ENCODE results near the gene TMPRSS4. TPM values are rescaled to one million over a fixed set of nuclear protein-coding genes. Genes with fewer than 3 reads are reported as not detected.

Gene TMPRSS4
- polyA plus RNA-seq, 1 of the 3 experiments (the other 2 are of a cell fraction) = not detected

DNA sequence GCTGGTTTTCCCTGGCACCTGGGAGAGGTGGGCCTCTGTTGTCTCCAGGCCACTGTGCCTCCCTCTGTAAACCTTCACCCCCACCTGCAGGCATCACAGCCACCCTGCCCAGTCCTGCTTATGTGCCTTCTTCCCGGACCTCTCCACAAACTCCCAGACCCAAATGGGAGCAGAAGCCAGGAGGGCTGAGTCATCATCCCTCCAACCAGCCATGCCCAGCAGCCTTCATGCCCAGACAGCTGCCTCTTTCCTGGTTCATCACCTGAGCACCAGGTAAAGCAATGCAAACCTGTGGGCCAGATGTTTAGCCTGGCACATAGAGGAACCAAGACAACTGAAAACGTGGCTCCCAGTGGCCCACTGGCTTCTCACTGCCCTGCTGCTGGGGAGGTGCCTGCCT, 2.1 kb upstream of the TMPRSS4 start:
- 13% methylated on average over 1 of the region's 2 CpGs for WGBS (ENCODE audit: low lambda C conversion rate)
- H3K9me3 ChIP-seq = no peaks in the 10 kb centered on the region
- H2AFZ ChIP-seq (ENCODE audit: low read depth) = no peak overlapping the region
- TF ChIP-seq GATA2 (CRISPR knock-in tag; IDR thresholded peaks at IDR 0.05) = no peak
- no peaks in the 10 kb centered on the region for H3K4me1 ChIP-seq (ENCODE audit: control insufficient read depth in 1 of 2, insufficient read depth in 2 of 2, low read depth in 1 of 2, low read length in 1 of 2)
- CTCF ChIA-PET = interaction anchor here (3.1 kb wide), 1 partner anchor 21 kb away, joined by 16 read pairs; no protein-coding TSS in a partner anchor
- peaks cover 11% of the 10 kb centered on the region; the same call in 1 of the 2 replicates for H3K27me3 ChIP-seq (ENCODE audit: insufficient read depth)
- H3K36me3 ChIP-seq (replicated peaks in 1 of 2; ENCODE audit: control insufficient read depth in 1 of 2, insufficient read depth in 2 of 2, low read length in 1 of 2) = no peaks in the 10 kb centered on the region
- no peak overlapping the region for H3K4me2 ChIP-seq
- no peaks in the 10 kb centered on the region for H3K9me2 ChIP-seq
- H3K79me2 ChIP-seq (ENCODE audit: insufficient read depth) = no peaks in the 10 kb centered on the region
- H3K4me3 ChIP-seq (ENCODE audit: low read depth in 2 of 2, low read length in 1 of 2) = no peak overlapping the region
- no peaks in the 10 kb centered on the region for H3F3A ChIP-seq (replicated peaks; ENCODE audit: insufficient read depth)
- H4K20me1 ChIP-seq (ENCODE audit: insufficient read depth) = no peaks in the 10 kb centered on the region
- no peak for DNase-seq
- H3K9ac ChIP-seq = no peak overlapping the region
- POLR2A ChIA-PET = no interaction called here
- no peak overlapping the region for H3K27ac ChIP-seq (ENCODE audit: low read depth in 2 of 2, low read length in 1 of 2)

DNA sequence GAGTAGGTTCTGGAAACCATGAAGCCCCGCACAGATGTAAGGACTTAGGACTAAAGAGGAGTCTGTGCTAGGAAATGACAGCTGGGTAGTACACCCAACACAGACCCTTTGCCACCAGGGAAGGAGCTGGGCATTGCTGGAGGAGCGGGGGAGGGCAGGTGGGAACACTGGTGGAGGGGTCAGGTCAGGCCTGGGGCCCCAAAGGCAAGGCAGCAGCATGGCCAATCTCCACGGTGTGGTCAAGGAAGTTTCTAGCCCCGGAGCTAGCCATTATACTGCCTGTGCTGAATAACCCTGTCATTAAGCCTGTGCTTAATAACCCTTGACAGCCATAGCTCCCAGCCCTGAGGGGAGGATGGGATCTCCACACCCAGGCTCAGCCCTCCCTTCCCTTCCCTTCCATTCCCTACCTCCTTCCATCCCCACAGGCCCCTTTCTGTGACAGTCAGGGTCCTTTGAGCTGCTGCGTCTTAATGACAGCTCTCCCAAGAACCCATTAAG, 2.1 kb downstream of the TMPRSS4 start:
- Histone ChIP-seq H3K4me3 (ENCODE audit: low read depth in 2 of 2, low read length in 1 of 2) (no peak overlapping the region), H3K4me1 (ENCODE audit: control insufficient read depth in 1 of 2, insufficient read depth in 2 of 2, low read depth in 1 of 2, low read length in 1 of 2) (no peaks in the 10 kb centered on the region), H3K79me2 (ENCODE audit: insufficient read depth) (no peaks in the 10 kb centered on the region), H3K9ac (no peak overlapping the region), H3K9me2 (no peaks in the 10 kb centered on the region), H3K27ac (ENCODE audit: low read depth in 2 of 2, low read length in 1 of 2) (no peak overlapping the region), H3F3A (replicated peaks; ENCODE audit: insufficient read depth) (no peaks in the 10 kb centered on the region), H3K9me3 (no peaks in the 10 kb centered on the region), H3K27me3 (ENCODE audit: insufficient read depth) (peaks cover 19% of the 10 kb centered on the region; the same call in 1 of the 2 replicates), H3K4me2 (no peak overlapping the region), H4K20me1 (ENCODE audit: insufficient read depth) (no peaks in the 10 kb centered on the region), H3K36me3 (replicated peaks in 1 of 2; ENCODE audit: control insufficient read depth in 1 of 2, insufficient read depth in 2 of 2, low read length in 1 of 2) (no peaks in the 10 kb centered on the region), H2AFZ (ENCODE audit: low read depth) (no peak overlapping the region)
- 53% methylated on average over 2 of the region's 5 CpGs for WGBS (ENCODE audit: low lambda C conversion rate)
- TF ChIP-seq EP300 (IDR thresholded peaks at IDR 0.05; ENCODE audit: borderline replicate concordance in 1 of 2, low read depth in 1 of 2, low read length in 1 of 2) (no peak), GABPA (IDR thresholded peaks at IDR 0.05; ENCODE audit: low read depth) (no peak), SIN3A (IDR thresholded peaks at IDR 0.05; ENCODE audit: borderline replicate concordance, low read depth, low read length) (no peak), MAX (IDR thresholded peaks at IDR 0.05; ENCODE audit: low read depth) (no peak), YY1 (IDR thresholded peaks at IDR 0.05; ENCODE audit: low read depth) (no peak), MEF2A (IDR thresholded peaks at IDR 0.05; ENCODE audit: borderline replicate concordance, low read depth) (no peak), TEAD4 (IDR thresholded peaks at IDR 0.05; ENCODE audit: borderline replicate concordance, insufficient read depth) (no peak), JUND (IDR thresholded peaks at IDR 0.05) (no peak), MXI1 (IDR thresholded peaks at IDR 0.05; ENCODE audit: low read depth, low read length) (no peak), RCOR1 (IDR thresholded peaks at IDR 0.05; ENCODE audit: low read length) (no peak), TCF12 (IDR thresholded peaks at IDR 0.05) (no peak), FOXM1 (IDR thresholded peaks at IDR 0.05; ENCODE audit: low read depth) (no peak), POLR2AphosphoS5 (IDR thresholded peaks at IDR 0.05; ENCODE audit: low read depth, low read length) (no peak), ZBTB33 (IDR thresholded peaks at IDR 0.05; ENCODE audit: borderline replicate concordance, low read depth) (no peak), RFX5 (IDR thresholded peaks at IDR 0.05; ENCODE audit: low read length) (no peak)
- ChIA-PET POLR2A (no interaction called here), CTCF (interaction anchor here (1.1 to 2.4 kb wide), 4 partner anchors 26 to 653 kb away, joined by 3 to 12 read pairs (median 7); no protein-coding TSS in a partner anchor)
- DNase-seq = no peak

All from SK-N-SH (cell line).